Activated naive CD4-positive, alpha-beta T cell treated with Interleukin-2 at 50 U/mL for 16 hours (primary cell): ENCODE data around the gene MTG1.

Experiments used
- DNase-seq: peaks from one replicate; pipeline ENCODE4 v3.0.0-alpha.2; 2020

Gene MTG1

GRCh38 chr10:133394064-133394663 lies at the start of gene MTG1:
Gene MTG1 (plus strand): TSS chr10:133394157. CDS start chr10:133394221, 64 bp downstream.
- DNase-seq, result peak; percentile 95

- no peak for DNase-seq
Measured at GRCh38 chr10:133344236-133344635, 49.7 kb upstream of the MTG1 start.

- no peak for DNase-seq
Measured at GRCh38 chr10:133346413-133346812, 47.5 kb upstream of the MTG1 start.

- no peak for DNase-seq
Measured at GRCh38 chr10:133347710-133348517, 46.0 kb upstream of the MTG1 start.

GRCh38 chr10:133349160-133349568 lies 44.8 kb upstream of the MTG1 start:
- DNase-seq, result no peak

- DNase-seq, result no peak
Measured at GRCh38 chr10:133349577-133350011, 44.4 kb upstream of the MTG1 start.

GRCh38 chr10:133350283-133350949 lies 43.5 kb upstream of the MTG1 start:
- no peak for DNase-seq

- DNase-seq, result no peak
Measured at GRCh38 chr10:133350950-133351329, 43.0 kb upstream of the MTG1 start.

GRCh38 chr10:133351408-133352318 lies 42.3 kb upstream of the MTG1 start:
- DNase-seq, result no peak

- no peak for DNase-seq
Measured at GRCh38 chr10:133353202-133353959, 40.6 kb upstream of the MTG1 start.

GRCh38 chr10:133353988-133354605 lies 39.9 kb upstream of the MTG1 start:
- no peak for DNase-seq

GRCh38 chr10:133354672-133355240 lies 39.2 kb upstream of the MTG1 start:
- DNase-seq, result no peak

- no peak for DNase-seq
Measured at GRCh38 chr10:133355266-133355665, 38.7 kb upstream of the MTG1 start.

GRCh38 chr10:133355991-133356390 lies 38.0 kb upstream of the MTG1 start:
- DNase-seq, result no peak

- DNase-seq, result no peak
Measured at GRCh38 chr10:133356549-133357284, 37.2 kb upstream of the MTG1 start.

- DNase-seq, result peak; percentile 77
Measured at GRCh38 chr10:133357285-133358161, 36.4 kb upstream of the MTG1 start, which contains the start of gene FUOM. Gene FUOM (minus strand): TSS chr10:133358019. CDS start chr10:133358007, 12 bp downstream.

GRCh38 chr10:133358162-133358924 lies 35.6 kb upstream of the MTG1 start:
- no peak for DNase-seq

- no peak for DNase-seq
Measured at GRCh38 chr10:133358925-133359310, 35.0 kb upstream of the MTG1 start.
